ENCODE results near the gene IRGC.

GRCh38 chr19:43673637-43674036 lies 42.2 kb upstream of the IRGC start:
- no peak for TF ChIP-seq CTCF (IDR thresholded peaks at IDR 0.05; ENCODE audit: low read depth, low read length)
- TF ChIP-seq MYC (IDR thresholded peaks at IDR 0.05; ENCODE audit: low read depth, low read length): no peak
